ENCODE measurements around the gene OTUB2.

DNA sequence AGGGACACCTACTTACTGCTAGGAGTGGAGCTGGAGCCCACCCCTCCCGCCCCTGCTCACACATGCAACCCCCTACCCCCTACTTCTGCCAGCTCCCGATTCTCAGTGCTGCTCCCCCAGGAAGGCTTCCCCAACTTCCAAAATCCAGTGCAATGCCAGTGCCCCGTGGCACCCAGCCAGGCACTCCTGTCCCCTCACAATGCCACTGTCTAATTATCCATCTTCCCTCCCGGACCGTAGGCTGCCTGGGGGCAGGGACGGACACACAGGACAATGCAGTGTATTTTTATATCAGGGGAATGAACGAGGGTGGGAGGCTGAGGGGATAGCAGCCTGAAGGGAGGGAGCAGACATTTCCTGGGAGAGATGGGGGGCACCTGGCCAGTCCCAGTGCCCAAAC lies 12.4 kb downstream of the OTUB2 start:
- TF ChIP-seq, protein P1, sequence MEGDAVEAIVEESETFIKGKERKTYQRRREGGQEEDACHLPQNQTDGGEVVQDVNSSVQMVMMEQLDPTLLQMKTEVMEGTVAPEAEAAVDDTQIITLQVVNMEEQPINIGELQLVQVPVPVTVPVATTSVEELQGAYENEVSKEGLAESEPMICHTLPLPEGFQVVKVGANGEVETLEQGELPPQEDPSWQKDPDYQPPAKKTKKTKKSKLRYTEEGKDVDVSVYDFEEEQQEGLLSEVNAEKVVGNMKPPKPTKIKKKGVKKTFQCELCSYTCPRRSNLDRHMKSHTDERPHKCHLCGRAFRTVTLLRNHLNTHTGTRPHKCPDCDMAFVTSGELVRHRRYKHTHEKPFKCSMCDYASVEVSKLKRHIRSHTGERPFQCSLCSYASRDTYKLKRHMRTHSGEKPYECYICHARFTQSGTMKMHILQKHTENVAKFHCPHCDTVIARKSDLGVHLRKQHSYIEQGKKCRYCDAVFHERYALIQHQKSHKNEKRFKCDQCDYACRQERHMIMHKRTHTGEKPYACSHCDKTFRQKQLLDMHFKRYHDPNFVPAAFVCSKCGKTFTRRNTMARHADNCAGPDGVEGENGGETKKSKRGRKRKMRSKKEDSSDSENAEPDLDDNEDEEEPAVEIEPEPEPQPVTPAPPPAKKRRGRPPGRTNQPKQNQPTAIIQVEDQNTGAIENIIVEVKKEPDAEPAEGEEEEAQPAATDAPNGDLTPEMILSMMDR (conservative IDR thresholded peaks at IDR 0.05), result no peak
- no peak for TF ChIP-seq ZFX (IDR thresholded peaks at IDR 0.05)

All from C4-2B (cell line).